Measurements from ENCODE around the gene LEMD2.

The LEMD2 gene

DNA sequence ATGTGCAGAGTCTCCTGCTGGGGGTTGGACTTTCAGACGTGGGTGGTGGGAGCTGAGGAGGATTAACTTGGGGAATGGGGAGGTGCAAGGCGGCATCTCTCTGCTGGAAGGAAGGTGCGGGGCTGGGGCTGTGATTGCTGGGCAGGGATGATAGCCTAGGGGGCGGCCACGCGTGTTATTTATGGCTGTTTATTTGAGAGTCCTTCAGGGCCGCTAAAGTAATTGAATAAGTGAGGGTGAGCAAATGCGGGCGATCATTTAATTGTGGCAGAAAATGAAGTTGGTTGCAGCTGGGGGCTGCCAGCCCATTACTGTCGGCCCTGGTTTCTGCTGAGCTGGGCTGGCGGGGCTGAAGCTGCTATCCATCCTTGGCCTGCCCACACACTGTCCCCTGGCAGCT is 34.7 kb downstream of the LEMD2 start:
- no peak for DNase-seq

DNA sequence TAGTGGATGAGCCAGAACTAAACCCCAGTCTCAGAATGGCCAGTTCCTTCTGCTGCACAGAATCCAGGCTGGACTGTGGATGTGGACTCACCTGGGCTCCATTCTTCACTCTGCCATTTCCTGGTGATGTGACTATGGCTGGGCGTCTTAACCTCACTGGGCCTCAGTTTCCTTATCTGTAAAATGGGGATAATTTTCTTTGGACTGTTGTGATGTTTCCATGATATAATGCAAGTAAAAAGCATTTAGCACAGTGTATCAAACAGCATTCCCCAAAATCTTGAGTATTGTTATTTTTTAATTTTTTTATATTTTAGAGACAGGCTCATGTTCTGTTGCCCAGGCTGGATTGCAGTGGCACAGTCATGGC is 36.3 kb downstream of the LEMD2 start:
- no peak for DNase-seq

DNA sequence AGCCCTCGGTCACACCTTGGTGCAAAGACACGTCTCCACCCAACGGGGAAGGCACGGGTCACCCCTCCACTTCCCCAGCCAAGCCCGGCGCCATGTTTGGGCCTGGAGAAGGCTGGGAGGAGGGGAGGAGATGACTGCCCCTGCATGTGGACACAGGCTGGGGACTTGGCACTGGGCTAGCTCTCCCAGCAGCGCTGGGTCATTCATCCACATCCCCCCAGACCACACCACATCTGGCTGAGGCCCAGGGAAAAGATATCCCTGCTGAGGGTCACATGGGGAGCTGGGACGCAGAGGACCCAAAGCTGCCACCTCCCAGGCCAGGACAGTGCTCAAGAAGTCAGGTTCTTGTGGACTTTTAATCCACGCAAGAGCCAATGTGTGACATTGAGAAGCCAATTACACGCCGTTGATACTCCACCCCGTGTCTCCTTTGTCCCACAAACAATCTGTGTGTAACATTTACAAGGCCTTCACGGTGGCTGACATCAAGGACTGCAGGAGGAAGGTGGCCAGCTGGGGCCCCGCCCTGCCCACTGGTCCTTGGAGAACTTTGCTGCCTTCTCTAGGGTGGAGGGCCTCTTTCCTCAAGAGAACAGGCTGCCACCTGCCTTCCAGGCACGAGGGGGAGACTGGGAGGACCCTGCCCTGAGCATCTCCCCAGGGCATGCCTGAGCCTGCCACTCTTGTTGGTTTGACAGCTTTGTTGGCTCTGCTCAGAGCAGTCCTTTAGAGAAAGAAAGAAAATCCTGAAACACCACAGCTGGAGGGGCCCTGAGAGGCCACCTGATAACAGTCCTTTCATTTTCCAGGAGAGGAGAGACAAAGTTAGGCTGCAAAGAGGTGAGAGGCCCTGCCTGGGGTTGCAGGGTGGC is 36.9 kb downstream of the LEMD2 start:
- no peak for DNase-seq

GRCh38 chr6:33750244-33750991 is 38.5 kb downstream of the LEMD2 start:
- no peak for DNase-seq

DNA sequence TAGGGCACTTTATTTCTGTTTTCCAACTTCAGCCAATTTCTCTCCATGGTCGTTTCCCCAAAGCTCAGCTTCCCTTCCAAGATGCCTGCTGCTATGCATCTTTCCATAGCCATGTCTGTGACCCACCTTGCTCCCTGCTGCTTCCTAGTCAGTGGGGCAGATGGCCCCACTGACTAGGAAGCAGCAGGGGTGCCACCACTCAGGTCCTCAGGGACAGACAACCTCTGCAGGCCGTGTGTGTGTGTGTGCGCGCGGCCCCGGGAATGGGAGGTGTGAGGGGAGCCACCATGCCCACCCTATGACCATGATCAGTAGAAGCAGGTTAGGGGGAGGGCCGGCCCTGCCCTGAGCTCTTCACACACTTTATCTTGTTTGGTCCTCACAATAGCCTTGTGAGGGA is 39.5 kb downstream of the LEMD2 start:
- no peak for DNase-seq

GRCh38 chr6:33748841-33749240 is 40.1 kb downstream of the LEMD2 start:
- no peak for DNase-seq

- DNase-seq: no peak
Observed at GRCh38 chr6:33747823-33748222, 41.1 kb downstream of the LEMD2 start.

DNA sequence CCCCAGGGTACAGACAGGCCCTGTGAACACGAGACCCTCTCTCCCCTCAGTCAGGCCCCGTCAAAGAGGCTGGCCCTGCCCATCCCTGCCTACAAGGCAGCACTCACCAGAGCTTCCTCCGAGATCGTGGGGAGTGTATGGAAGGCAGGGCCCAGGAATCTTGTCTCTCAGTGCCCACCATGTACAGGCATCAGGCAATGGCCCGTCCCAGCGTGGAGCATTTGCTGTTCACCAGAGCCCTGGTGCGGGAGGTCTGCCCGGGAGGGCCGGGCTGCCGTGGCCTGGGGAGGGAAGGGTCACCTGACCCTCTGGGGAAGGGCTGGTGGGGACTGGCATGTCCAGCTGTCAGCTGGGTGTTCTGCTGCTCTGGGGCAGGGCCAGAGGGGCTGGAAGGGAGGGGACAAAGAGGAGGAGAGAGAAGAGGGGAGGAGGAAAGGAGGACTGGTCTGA is 42.3 kb downstream of the LEMD2 start, which contains the start of gene IP6K3:
Gene IP6K3 (minus strand): TSS at position 255 of the 450 bp plus-strand sequence. CDS start 11,429 bp downstream, outside the sequence.
- no peak for DNase-seq

DNA sequence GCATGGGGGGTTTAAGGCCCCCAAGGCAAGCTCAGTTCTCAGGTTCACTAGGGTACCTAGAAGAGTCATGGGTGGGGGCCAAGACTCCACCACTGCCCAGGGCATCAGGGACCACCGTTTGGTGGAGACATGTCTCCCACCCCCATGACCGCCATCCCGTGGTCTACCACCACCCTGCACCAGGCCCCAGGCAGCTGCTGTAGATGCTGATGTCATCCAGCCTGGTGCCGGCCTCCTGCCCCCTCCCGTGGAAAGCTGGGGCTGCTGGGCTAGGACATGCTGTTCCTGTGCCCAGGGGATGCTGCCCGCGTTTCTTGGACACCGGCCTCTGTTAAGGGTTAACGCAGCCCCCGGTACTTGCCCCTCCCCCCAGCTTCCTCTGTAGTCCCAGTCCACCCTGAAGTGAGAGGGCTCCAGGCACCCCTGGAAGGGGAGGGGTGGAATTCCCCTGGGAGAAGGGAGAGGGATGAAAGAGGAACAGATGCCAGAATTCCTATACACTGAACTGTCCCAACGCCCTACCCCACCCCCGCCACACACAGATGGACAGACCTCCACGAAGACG is 42.8 kb downstream of the LEMD2 start:
- no peak for DNase-seq

- no peak for DNase-seq
Observed at GRCh38 chr6:33745548-33745947, 43.4 kb downstream of the LEMD2 start.

GRCh38 chr6:33744895-33745546 is 43.9 kb downstream of the LEMD2 start:
- no peak for DNase-seq

GRCh38 chr6:33744001-33744848 is 44.7 kb downstream of the LEMD2 start:
- peak; percentile 57 for DNase-seq

DNA sequence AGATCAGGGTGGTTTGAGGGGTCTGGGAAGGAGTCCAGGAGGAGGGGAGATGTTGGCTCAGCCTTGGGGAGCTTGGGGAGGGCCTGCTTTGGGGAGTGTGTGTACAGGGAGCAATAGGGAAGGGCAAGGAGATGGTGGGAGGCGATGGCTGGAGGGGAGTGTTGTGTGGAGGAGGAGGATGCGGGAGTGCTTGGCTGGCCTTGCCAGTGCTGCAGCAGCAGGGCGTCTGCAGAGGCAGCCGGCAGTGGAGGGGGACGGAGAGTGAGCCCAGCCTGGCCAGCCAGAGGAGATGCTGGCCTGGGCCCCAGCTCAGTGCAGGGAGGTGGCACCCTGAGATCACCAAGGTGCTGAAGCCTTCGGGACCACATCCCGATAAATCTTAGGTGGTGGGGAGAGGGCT is 46.1 kb downstream of the LEMD2 start:
- no peak for DNase-seq

DNA sequence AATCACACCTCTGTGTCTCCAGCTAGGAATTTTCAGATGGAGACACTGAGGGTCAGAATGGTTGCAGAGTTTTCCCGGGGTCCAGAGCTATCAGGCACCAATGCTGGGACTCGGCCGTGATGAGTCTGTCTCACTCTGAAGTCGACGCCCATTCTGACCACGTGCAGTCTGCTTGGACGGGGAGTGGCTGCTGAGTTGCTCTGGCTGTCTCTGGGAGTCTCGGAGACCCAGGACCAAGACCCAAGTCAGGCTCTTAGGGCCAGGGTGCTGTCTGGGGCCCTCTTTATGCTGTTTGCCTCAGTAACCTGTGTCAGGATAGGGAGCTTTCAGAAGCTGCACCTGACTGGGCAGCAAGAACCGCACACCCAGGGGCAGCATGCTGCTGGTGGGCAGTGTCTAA is 46.8 kb downstream of the LEMD2 start:
- no peak for DNase-seq

DNA sequence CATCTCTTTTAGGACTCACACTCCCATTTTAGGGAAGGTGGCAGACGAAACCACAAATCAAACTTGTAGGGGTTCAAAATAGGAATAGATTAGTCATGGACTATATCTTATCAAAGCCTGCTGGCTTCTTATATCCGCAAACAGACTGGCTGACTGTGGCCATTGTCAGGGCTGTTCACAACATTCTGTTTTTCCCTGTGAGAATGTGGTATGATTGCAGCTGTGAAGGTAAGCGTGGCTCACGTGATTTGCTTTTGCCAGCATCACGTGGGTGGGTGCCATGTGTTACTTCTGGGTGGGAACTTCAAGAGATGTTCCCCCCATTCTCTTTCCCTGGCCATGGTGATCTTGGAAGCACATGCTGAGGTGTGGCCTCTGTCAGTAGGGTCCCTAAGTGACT is 48.1 kb downstream of the LEMD2 start:
- DNase-seq: no peak

- DNase-seq: peak; percentile 43
Observed at GRCh38 chr6:33740204-33740608, 48.7 kb downstream of the LEMD2 start.

DNA sequence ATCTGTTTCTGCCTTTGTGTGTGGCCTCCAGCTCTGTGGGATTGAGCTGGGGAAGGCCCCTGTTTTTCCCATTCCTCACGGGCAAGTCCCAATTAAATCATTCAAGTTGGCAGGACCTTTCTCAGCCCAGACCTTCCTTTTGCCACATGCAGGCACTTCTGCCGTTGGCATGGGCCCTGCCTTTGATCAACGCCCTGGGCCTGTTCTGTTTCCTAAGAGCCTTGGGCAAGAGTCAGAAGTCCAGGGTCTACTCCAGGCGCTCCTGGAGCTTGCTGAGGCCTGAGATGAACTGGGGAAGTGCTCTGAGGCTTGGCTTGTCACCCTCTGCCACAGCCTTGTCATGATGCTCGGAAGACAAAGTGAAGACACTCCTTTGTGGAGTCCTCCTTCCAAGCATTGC is 49.4 kb downstream of the LEMD2 start:
- peak; percentile 28 for DNase-seq

- no peak for DNase-seq
Observed at GRCh38 chr6:33738879-33739278, 50.1 kb downstream of the LEMD2 start.

- no peak for DNase-seq
Observed at GRCh38 chr6:33738153-33738552, 50.8 kb downstream of the LEMD2 start.

- no peak for DNase-seq
Observed at GRCh38 chr6:33737267-33738026, 51.5 kb downstream of the LEMD2 start.

DNA sequence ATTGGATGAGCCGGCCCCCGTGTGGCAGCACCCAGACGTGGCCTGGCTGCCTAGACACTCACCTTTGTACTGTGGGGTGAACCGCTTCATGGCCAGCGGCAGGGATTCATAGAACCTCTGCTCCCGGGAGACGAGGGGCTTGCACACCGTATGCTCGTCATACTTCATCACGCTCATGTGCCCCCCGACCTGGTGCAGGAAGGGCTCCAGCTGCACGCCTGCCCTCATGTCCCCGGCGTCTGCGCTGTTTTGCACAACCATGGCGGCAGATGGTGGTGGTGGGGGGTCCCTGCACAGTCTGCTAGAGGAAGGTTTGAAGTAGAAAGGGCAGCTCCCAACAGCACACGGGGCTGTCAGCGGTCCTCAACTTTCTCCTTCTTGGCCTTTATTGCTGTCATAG is 53.7 kb downstream of the LEMD2 start:
- no peak for DNase-seq

GRCh38 chr6:33733709-33734007 is 55.3 kb downstream of the LEMD2 start:
- no peak for DNase-seq
